Measurements from ENCODE around the gene PNKD. TPM values are rescaled to one million over a fixed set of nuclear protein-coding genes. Genes with fewer than 3 reads are reported as not detected.

The PNKD gene
- total RNA-seq, 1 experiment from 2014 or later = 58.1 TPM

GRCh38 chr2:218296847-218297246 lies 26.5 kb downstream of the PNKD start:
- Histone ChIP-seq H3K9me2 (ENCODE audit: insufficient read depth) (no peaks in the 10 kb centered on the region), H3K4me3 (replicated peaks in 1 of 2; ENCODE audit: low read depth in 1 of 2, low read length in 2 of 2) (no peak overlapping the region), H3K4me1 (ENCODE audit: control insufficient read depth in 1 of 2, insufficient read depth in 2 of 2, low read length in 2 of 2) (peaks cover 39 to 68% of the 10 kb centered on the region in 2 experiments), H3K79me2 (ENCODE audit: insufficient read depth, low read length) (peaks cover 4% of the 10 kb centered on the region), H4K20me1 (ENCODE audit: insufficient read depth) (no peaks in the 10 kb centered on the region), H2AFZ (ENCODE audit: low read depth, low read length, poor library complexity, severe bottlenecking) (no peak overlapping the region), H3K27ac (ENCODE audit: low read depth, low read length) (peak overlapping the region; percentile 59; the same call in 1 of the 2 replicates), H3K27me3 (ENCODE audit: insufficient read depth, low read length) (no peaks in the 10 kb centered on the region), H3K9ac (ENCODE audit: low read length) (peak overlapping the region; percentile 25), H3K9me3 (ENCODE audit: control insufficient read depth in 1 of 2, insufficient read depth in 1 of 2, low read depth in 1 of 2, low read length in 2 of 2) (no peaks in the 10 kb centered on the region), H3K36me3 (ENCODE audit: control insufficient read depth in 1 of 2, insufficient read depth in 2 of 2, low read length in 2 of 2) (no peaks in the 10 kb centered on the region), H3K4me2 (ENCODE audit: low read length) (peak overlapping the region; percentile 51)
- RAD21 ChIA-PET (ENCODE audit: low non-redundant PET in 1 of 2, low total read pairs in 2 of 2, uncharacterized antibody in 2 of 2, unreplicated experiment in 2 of 2) = interaction anchor here in 1 of 2 experiments (0.7 kb wide), 1 partner anchor 60 kb away, joined by 5 read pairs; the partner anchor contains the start of gene CATIP
- no peak for DNase-seq (ENCODE audit: low read depth, low spot score)
- intact Hi-C loops (cut with micrococcal nuclease) = no loop called here
- ATAC-seq = no peak
- POLR2A ChIA-PET = no interaction called here
- TF ChIP-seq RAD21 (IDR thresholded peaks at IDR 0.05; ENCODE audit: low read depth) = 0 out of 2 replicates have a peak, but pooled peaks have one; percentile 18
- no peak for TF ChIP-seq POLR2AphosphoS5 (IDR thresholded peaks at IDR 0.05; ENCODE audit: low read depth, low read length)
- TF ChIP-seq ZFX (IDR thresholded peaks at IDR 0.05) = no peak
- TF ChIP-seq EZH2 (IDR thresholded peaks at IDR 0.05) = no peak
- TF ChIP-seq ZBTB33 (IDR thresholded peaks at IDR 0.05; ENCODE audit: extremely low read depth, insufficient replicate concordance, low read length) = no peak
- no peak for TF ChIP-seq CEBPB (IDR thresholded peaks at IDR 0.05; ENCODE audit: low read depth)
- TF ChIP-seq JUND (IDR thresholded peaks at IDR 0.05) = no peak
- TF ChIP-seq REST (IDR thresholded peaks at IDR 0.05; ENCODE audit: low read depth) = no peak
- BruUV-seq (replicated peaks) = no TSS peak
- CTCF ChIA-PET = no interaction called here
